Stomach (tissue), 9 donors: Measurements from ENCODE around the gene HELZ. TPM values are rescaled to one million over a fixed set of nuclear protein-coding genes. Genes with fewer than 3 reads are reported as not detected.

Experiments used
- DNase-seq, 2 donors: peaks; one replicate each; pipeline versions ENCODE4 v3.0.0 to v3.0.0-alpha.2; 2013 to 2019
- H3K27ac ChIP-seq, 5 donors: fragments of 200-600 bp in 4 of 5; sonication (generic) in 4 of 5; one replicate each; pipeline ENCODE4 v1.5.1; 2013 to 2019; ENCODE audit warnings: mild to moderate bottlenecking in 1 of 5, moderate library complexity in 1 of 5
- H3K27me3 ChIP-seq, 3 donors: fragments of 200-600 bp; sonication (generic); one replicate each; pipeline ENCODE4 v1.5.1; 2017 to 2019; ENCODE audit warnings: mixed run types in 1 of 3
- H3K36me3 ChIP-seq, 4 donors: fragments of 200-600 bp; sonication (generic); 1 replicate in 3 of 4; 2 replicates in 1 of 4; pipeline ENCODE4 v1.5.1; 2016 to 2019
- H3K4me1 ChIP-seq, 4 donors: fragments of 200-600 bp; sonication (generic); one replicate each; pipeline ENCODE4 v1.5.1; 2016 to 2019
- H3K4me3 ChIP-seq, 4 donors: fragments of 200-600 bp; sonication (generic) in 3 of 4; one replicate each; pipeline ENCODE4 v1.5.1; 2016 to 2019; ENCODE audit warnings: mild to moderate bottlenecking in 1 of 4
- H3K9me3 ChIP-seq, 4 donors: fragments of 200-600 bp; sonication (generic); one replicate each; pipeline ENCODE4 v1.5.1; 2016 to 2019
- CTCF ChIP-seq, 7 experiments: fragments of 450-650 bp in 4 of 7; fragments of 200-600 bp in 3 of 7; sonication (generic) in 3 of 7; IDR thresholded peaks; one replicate each; pipeline ENCODE4 v1.5.1; 2016 to 2019; ENCODE audit warnings: antibody characterized with exemption in 7 of 7, control low read depth in 2 of 7, mild to moderate bottlenecking in 1 of 7
- EP300 ChIP-seq: sonication (generic); formaldehyde crosslinking; IDR thresholded peaks from one replicate; pipeline ENCODE4 v1.6.1; 2017; ENCODE audit warnings: antibody characterized with exemption
- POLR2A ChIP-seq, 4 donors: fragments of 450-650 bp; IDR thresholded peaks; one replicate each; pipeline ENCODE4 v1.6.1; 2016; ENCODE audit warnings: antibody characterized with exemption in 4 of 4, control low read depth in 2 of 4, mild to moderate bottlenecking in 1 of 4, moderate library complexity in 1 of 4
- POLR2AphosphoS5 ChIP-seq, 3 donors: sonication (generic); formaldehyde crosslinking; IDR thresholded peaks; one replicate each; pipeline ENCODE4 v1.6.1; 2016; ENCODE audit warnings: antibody characterized with exemption in 3 of 3
- WGBS, 5 donors: extraction: QIAGEN DNeasy Blood & Tissue Kit in 3 of 5; methylation state at CpG; one replicate each; pipeline versions ENCODE4 v1.1.5 to v1.1.7; 2013 to 2018; 5-methylcytosine and 5-hydroxymethylcytosine counted together
- intact Hi-C: fragments of 100-400 bp; cut with DNase I; formaldehyde crosslinking; loops from one replicate; pipeline ENCODE4 v1.15.1; 2023; ENCODE audit warnings: low total_unique reads
- polyA plus RNA-seq, 3 donors: library from polyadenylated mRNA; stranded (reverse); fragments of 200-250 nt; gene quantifications; one replicate each; pipeline ENCODE4 v1.2.3, GENCODE V29; 2013
- total RNA-seq, 5 donors: library from RNA; depleted of rRNA; stranded (reverse); fragments of >200 nt; gene quantifications; one replicate each; pipeline versions ENCODE4 v1.1.0 to v1.2.3, GENCODE V29; 2014 to 2016
- donor health status: healthy with polysubstance abuse.
- donor health status: Bipolar disorder and iron deficiency.
- donor health status: healthy.

Gene HELZ
- total and polyA plus RNA-seq, 8 donors: 2.1 to 218 (median 40.4) TPM

- Histone ChIP-seq H3K4me1 (peaks cover 0 to 9% (median 0%) of the 10 kb centered on the region in 4 donors), H3K36me3 (peaks cover 4 to 85% (median 83%) of the 10 kb centered on the region in 4 donors), H3K9me3 (no peaks in the 10 kb centered on the region), H3K27ac (no peak overlapping the region), H3K4me3 (no peak overlapping the region), H3K27me3 (no peaks in the 10 kb centered on the region)
- DNase-seq: peak in 1 of 2 donors; percentile 65
- intact Hi-C loops: no loop called here
- TF ChIP-seq CTCF (IDR thresholded peaks at IDR 0.05) (no peak), POLR2AphosphoS5 (IDR thresholded peaks at IDR 0.05) (no peak), POLR2A (IDR thresholded peaks at IDR 0.05) (no peak), EP300 (no peak)
- WGBS, 5 donors: 82 to 91% (median 88%) methylated on average over 10 of the region's 10 CpGs
Observed at GRCh38 chr17:67139784-67140665, 105.0 kb downstream of the HELZ start.

GRCh38 chr17:67139289-67139688 is 105.7 kb downstream of the HELZ start:
- intact Hi-C loops: no loop called here
- H3K4me1 ChIP-seq: peaks cover 0 to 9% (median 0%) of the 10 kb centered on the region in 4 donors
- WGBS, 5 donors: 80 to 98% (median 95%) methylated on average over 1 of the region's 1 CpG
- DNase-seq: no peak
- H3K9me3 ChIP-seq: no peaks in the 10 kb centered on the region
- H3K4me3 ChIP-seq: no peak overlapping the region
- TF ChIP-seq POLR2AphosphoS5 (IDR thresholded peaks at IDR 0.05) (no peak), POLR2A (IDR thresholded peaks at IDR 0.05) (no peak), EP300 (no peak), CTCF (IDR thresholded peaks at IDR 0.05) (no peak)
- H3K27me3 ChIP-seq: no peaks in the 10 kb centered on the region
- no peak overlapping the region for H3K27ac ChIP-seq
- H3K36me3 ChIP-seq: peaks cover 4 to 81% (median 78%) of the 10 kb centered on the region in 4 donors

DNA sequence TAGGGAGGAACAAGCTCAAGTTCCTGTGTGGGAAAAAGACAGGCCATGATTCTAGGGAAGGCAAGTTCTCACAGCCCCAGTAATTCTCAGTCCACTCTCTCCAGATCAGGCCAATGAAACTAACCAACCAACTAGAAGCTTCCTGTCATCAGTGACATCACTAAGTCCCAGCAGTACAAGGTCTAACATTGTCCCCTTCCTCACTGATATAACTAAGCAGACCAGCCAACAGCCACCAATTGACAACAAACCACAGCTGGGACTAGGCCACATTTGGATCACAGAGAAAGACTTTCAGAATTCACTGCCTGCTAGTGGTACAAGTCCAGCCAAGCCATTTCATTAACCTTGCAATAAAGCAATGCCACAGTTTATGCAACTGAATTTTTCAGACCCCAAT is 106.6 kb downstream of the HELZ start:
- Histone ChIP-seq H3K9me3 (no peaks in the 10 kb centered on the region), H3K4me3 (no peak overlapping the region), H3K27me3 (no peaks in the 10 kb centered on the region), H3K36me3 (peaks cover 4 to 80% (median 78%) of the 10 kb centered on the region in 4 donors), H3K27ac (peak overlapping the region in 1 of 5 donors; percentile 17), H3K4me1 (peaks cover 0 to 9% (median 0%) of the 10 kb centered on the region in 4 donors)
- intact Hi-C loops: no loop called here
- no peak for DNase-seq
- no peak for TF ChIP-seq POLR2AphosphoS5 (IDR thresholded peaks at IDR 0.05)
- no peak for TF ChIP-seq CTCF (IDR thresholded peaks at IDR 0.05)
- no peak for TF ChIP-seq EP300
- TF ChIP-seq POLR2A (IDR thresholded peaks at IDR 0.05): no peak

- WGBS, 5 donors: 76 to 86% (median 80%) methylated on average over 5 of the region's 5 CpGs
- no peak overlapping the region for H3K4me3 ChIP-seq
Observed at GRCh38 chr17:67137860-67138259, 107.1 kb downstream of the HELZ start.

More at GRCh38 chr17:67137860-67138259, 107.1 kb downstream of the HELZ start:
- Histone ChIP-seq H3K27ac (no peak overlapping the region), H3K36me3 (peaks cover 4 to 78% (median 74%) of the 10 kb centered on the region in 4 donors), H3K27me3 (no peaks in the 10 kb centered on the region), H3K4me1 (peaks cover 0 to 9% (median 0%) of the 10 kb centered on the region in 4 donors), H3K9me3 (no peaks in the 10 kb centered on the region)
- TF ChIP-seq POLR2A (IDR thresholded peaks at IDR 0.05): no peak
- no peak for TF ChIP-seq CTCF (IDR thresholded peaks at IDR 0.05)
- TF ChIP-seq EP300: no peak
- TF ChIP-seq POLR2AphosphoS5 (IDR thresholded peaks at IDR 0.05): no peak
- intact Hi-C loops: no loop called here
- DNase-seq: no peak
